ENCODE data around the gene DNAJA4.

The DNAJA4 gene

GRCh38 chr15:78311292-78311691 lies 46.9 kb downstream of the DNAJA4 start:
- Mint-ChIP-seq H3K4me3 (no peak overlapping the region), H3K27me3 (peaks cover 6% of the 10 kb centered on the region), H3K4me1 (no peaks in the 10 kb centered on the region), H3K9me3 (no peaks in the 10 kb centered on the region), H3K27ac (no peak overlapping the region), H3K36me3 (ENCODE audit: low read depth) (no peaks in the 10 kb centered on the region)
- ATAC-seq, result no peak
- no peak for DNase-seq

- DNase-seq, result no peak
- Mint-ChIP-seq H3K9me3 (no peaks in the 10 kb centered on the region), H3K27me3 (peaks cover 4% of the 10 kb centered on the region), H3K4me1 (no peaks in the 10 kb centered on the region), H3K4me3 (no peak overlapping the region), H3K36me3 (ENCODE audit: low read depth) (no peaks in the 10 kb centered on the region), H3K27ac (no peak overlapping the region)
- ATAC-seq, result no peak
Observed at GRCh38 chr15:78312536-78312935, 48.2 kb downstream of the DNAJA4 start.

DNA sequence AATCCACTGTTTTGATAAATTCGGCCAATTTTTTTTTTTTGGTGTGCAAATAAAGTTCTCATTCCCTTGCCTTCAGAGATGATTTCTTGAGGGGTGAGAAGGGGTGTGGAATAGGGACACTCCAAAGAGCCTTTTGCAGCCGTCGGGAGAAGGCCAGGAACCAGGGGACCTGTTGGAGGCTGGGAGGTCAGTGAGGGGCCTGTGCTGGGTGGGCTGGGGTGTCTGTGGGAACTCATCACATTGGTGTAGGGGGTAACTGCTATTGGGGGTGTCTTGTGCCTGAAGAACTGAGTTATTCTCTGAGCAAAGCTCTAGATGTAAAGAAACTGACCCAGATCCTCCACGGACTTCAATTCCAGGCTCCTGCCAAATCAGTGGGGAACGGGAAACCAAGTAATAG lies 48.6 kb downstream of the DNAJA4 start:
- Mint-ChIP-seq H3K9me3 (no peaks in the 10 kb centered on the region), H3K27ac (no peak overlapping the region), H3K4me1 (no peaks in the 10 kb centered on the region), H3K4me3 (no peak overlapping the region), H3K36me3 (ENCODE audit: low read depth) (no peaks in the 10 kb centered on the region), H3K27me3 (peaks cover 2% of the 10 kb centered on the region)
- ATAC-seq (no peak), DNase-seq (no peak)

GRCh38 chr15:78313383-78313782 lies 49.0 kb downstream of the DNAJA4 start:
- Mint-ChIP-seq H3K4me3 (no peak overlapping the region), H3K27ac (no peak overlapping the region), H3K36me3 (ENCODE audit: low read depth) (no peaks in the 10 kb centered on the region), H3K4me1 (no peaks in the 10 kb centered on the region), H3K9me3 (no peaks in the 10 kb centered on the region), H3K27me3 (no peaks in the 10 kb centered on the region)
- DNase-seq, result no peak
- ATAC-seq, result no peak

GRCh38 chr15:78314181-78314581 lies 49.8 kb downstream of the DNAJA4 start:
- no peaks in the 10 kb centered on the region for H3K4me1 Mint-ChIP-seq
- no peak overlapping the region for H3K27ac Mint-ChIP-seq
- no peaks in the 10 kb centered on the region for H3K36me3 Mint-ChIP-seq (ENCODE audit: low read depth)
- ATAC-seq, result no peak
- H3K9me3 Mint-ChIP-seq, result no peaks in the 10 kb centered on the region
- no peaks in the 10 kb centered on the region for H3K27me3 Mint-ChIP-seq
- H3K4me3 Mint-ChIP-seq, result no peak overlapping the region
- DNase-seq, result no peak

DNA sequence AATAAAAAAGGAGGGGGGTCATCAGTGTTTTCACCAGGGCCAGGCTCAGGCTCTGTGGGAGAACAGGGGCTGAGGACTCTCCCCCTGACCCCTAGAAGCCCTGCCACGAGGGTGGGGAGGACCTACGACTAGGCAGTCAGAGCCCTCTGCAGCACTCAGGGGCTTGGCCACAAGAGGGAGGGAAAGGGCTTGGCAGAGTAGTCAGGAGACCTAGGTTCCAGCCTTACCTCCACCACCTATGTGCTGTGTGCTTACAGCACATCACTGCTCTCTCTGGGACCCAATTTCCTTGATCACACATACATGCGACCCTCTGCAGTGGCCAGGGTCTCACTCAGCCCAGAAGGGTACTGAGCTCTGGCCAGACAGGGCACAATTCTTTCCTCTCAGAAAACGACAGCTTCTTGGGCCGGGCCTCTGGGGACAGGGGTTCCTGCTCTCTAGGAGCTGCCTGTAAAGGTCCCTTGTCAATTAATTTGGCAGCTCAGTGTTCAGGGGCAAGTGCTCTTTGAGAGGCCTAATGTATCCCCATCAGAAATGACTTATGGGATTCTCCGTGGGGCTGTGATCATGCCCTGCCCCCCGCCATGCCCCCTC lies 51.4 kb downstream of the DNAJA4 start:
- no peaks in the 10 kb centered on the region for H3K36me3 Mint-ChIP-seq (ENCODE audit: low read depth)
- H3K4me1 Mint-ChIP-seq, result no peaks in the 10 kb centered on the region
- DNase-seq (no peak), ATAC-seq (no peak)
- no peaks in the 10 kb centered on the region for H3K9me3 Mint-ChIP-seq
- no peak overlapping the region for H3K27ac Mint-ChIP-seq
- H3K4me3 Mint-ChIP-seq, result no peak overlapping the region
- H3K27me3 Mint-ChIP-seq, result peaks cover 2% of the 10 kb centered on the region

DNA sequence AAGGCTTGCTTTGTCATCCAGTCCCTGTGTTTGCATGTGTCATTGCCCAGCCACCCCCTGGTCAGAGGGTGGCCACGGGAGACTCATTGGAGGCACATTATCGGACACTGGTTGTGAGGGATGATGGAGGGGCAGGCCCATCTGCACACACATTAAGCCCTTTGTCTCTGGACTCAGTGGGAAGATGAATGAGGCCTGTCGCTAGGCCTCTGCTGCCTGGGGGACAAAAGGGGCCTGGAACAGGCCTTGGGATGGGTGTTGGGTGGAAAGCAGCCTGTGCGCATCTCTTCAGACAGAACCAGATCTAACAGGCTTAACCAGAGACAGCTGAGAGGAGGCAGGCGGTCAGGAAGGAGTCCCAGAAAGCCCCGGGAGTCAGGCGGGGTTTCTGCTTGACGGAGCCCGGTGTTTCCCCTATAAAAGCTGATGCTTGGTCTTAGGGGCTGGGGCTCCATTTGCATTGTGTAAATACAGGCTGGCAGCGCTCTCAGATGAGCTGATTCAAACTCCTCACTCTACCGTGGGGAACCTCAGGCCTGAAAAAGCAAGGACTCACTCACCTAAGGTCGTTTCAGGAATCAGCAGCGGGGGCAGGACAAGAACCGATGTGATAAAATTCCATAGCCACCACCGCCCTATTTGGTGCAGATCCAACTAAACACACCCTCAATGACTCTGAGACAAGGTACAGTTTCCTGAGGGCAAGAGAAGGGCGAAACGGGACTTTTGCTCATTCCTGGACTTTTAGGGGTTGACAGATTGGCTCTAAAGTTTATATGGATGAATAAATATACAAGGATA lies 52.1 kb downstream of the DNAJA4 start:
- no peaks in the 10 kb centered on the region for H3K4me1 Mint-ChIP-seq

DNA sequence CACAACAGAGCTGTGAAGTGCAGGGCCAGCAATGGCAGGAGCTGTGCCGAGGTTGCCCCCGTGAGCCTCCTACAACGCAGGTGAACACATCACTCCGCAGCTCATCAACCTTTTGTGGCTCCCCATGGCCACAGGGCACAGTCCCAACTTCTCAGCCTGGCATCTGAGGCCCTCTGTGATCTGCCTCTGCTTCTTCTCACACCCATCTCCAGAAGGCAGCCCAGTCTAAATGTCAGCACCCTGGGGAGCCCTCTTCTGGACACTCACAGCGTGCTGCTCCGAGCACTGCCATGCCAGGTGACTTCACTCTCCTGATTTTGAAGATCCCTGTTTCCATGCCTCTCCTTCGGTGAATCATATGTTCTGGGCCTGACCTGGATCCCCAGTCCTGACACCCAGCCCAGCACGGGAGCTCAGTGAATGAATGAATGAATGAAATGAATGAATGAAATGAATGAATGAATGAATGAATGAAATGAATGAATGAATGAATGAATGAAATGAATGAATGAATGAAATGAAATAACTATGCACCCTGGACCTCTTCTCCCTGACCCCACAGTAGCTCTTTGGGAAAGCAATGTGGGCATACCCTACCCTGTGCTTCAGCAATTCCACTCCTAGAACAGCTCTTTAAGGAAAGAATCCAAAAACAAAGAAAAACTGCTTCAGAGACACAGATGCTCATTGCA lies 52.9 kb downstream of the DNAJA4 start:
- ATAC-seq (no peak), DNase-seq (no peak)
- H3K27ac Mint-ChIP-seq, result no peak overlapping the region
- H3K4me1 Mint-ChIP-seq, result no peaks in the 10 kb centered on the region
- H3K36me3 Mint-ChIP-seq (ENCODE audit: low read depth), result no peaks in the 10 kb centered on the region
- H3K9me3 Mint-ChIP-seq, result no peaks in the 10 kb centered on the region
- H3K4me3 Mint-ChIP-seq, result no peak overlapping the region
- peaks cover 2% of the 10 kb centered on the region for H3K27me3 Mint-ChIP-seq

More for the DNA sequence above, 52.1 kb downstream of the DNAJA4 start:
- DNase-seq (no peak), ATAC-seq (no peak)
- H3K4me3 Mint-ChIP-seq, result no peak overlapping the region
- H3K36me3 Mint-ChIP-seq (ENCODE audit: low read depth), result no peaks in the 10 kb centered on the region
- H3K27me3 Mint-ChIP-seq, result peaks cover 2% of the 10 kb centered on the region
- H3K9me3 Mint-ChIP-seq, result no peaks in the 10 kb centered on the region
- H3K27ac Mint-ChIP-seq, result no peak overlapping the region

DNA sequence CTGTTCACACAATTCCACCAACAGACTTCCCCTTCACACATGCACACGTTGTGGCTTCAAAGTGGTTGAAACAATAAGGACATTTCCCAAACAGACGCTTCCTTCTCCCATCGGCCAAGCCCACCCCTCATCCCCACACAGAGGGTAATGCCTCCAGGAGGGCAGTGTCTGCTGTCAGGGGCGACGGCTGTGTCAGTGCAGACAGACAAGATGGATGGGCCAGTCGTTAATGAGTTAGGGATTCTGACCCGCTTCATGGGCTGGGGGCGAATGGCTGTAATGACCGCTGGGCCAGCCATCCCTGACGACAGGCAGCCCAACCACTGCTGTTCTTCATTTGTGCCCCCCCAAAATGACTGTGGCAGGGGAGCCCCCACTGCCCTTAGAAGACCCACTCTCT lies 55.2 kb downstream of the DNAJA4 start:
- no peaks in the 10 kb centered on the region for H3K9me3 Mint-ChIP-seq
- no peak overlapping the region for H3K4me3 Mint-ChIP-seq
- H3K36me3 Mint-ChIP-seq (ENCODE audit: low read depth), result no peaks in the 10 kb centered on the region
- DNase-seq (no peak), ATAC-seq (no peak)
- H3K27me3 Mint-ChIP-seq, result peaks cover 2% of the 10 kb centered on the region
- H3K27ac Mint-ChIP-seq, result no peak overlapping the region
- H3K4me1 Mint-ChIP-seq, result no peaks in the 10 kb centered on the region

GRCh38 chr15:78320183-78320582 lies 55.8 kb downstream of the DNAJA4 start:
- Mint-ChIP-seq H3K27me3 (peaks cover 2% of the 10 kb centered on the region), H3K27ac (no peak overlapping the region), H3K36me3 (ENCODE audit: low read depth) (no peaks in the 10 kb centered on the region), H3K9me3 (no peaks in the 10 kb centered on the region), H3K4me3 (no peak overlapping the region), H3K4me1 (no peaks in the 10 kb centered on the region)
- ATAC-seq (no peak), DNase-seq (no peak)

- no peak for DNase-seq
- Mint-ChIP-seq H3K9me3 (no peaks in the 10 kb centered on the region), H3K27me3 (peaks cover 2% of the 10 kb centered on the region), H3K36me3 (ENCODE audit: low read depth) (no peaks in the 10 kb centered on the region), H3K4me1 (no peaks in the 10 kb centered on the region), H3K4me3 (no peak overlapping the region), H3K27ac (no peak overlapping the region)
- ATAC-seq, result no peak
Observed at GRCh38 chr15:78321041-78321570, 56.7 kb downstream of the DNAJA4 start.

- H3K4me3 Mint-ChIP-seq, result no peak overlapping the region
- no peaks in the 10 kb centered on the region for H3K9me3 Mint-ChIP-seq
- no peak overlapping the region for H3K27ac Mint-ChIP-seq
- no peaks in the 10 kb centered on the region for H3K4me1 Mint-ChIP-seq
- no peaks in the 10 kb centered on the region for H3K36me3 Mint-ChIP-seq (ENCODE audit: low read depth)
- no peak for DNase-seq
- H3K27me3 Mint-ChIP-seq, result peaks cover 2% of the 10 kb centered on the region
- ATAC-seq, result no peak
Observed at GRCh38 chr15:78321786-78322185, 57.4 kb downstream of the DNAJA4 start.

DNA sequence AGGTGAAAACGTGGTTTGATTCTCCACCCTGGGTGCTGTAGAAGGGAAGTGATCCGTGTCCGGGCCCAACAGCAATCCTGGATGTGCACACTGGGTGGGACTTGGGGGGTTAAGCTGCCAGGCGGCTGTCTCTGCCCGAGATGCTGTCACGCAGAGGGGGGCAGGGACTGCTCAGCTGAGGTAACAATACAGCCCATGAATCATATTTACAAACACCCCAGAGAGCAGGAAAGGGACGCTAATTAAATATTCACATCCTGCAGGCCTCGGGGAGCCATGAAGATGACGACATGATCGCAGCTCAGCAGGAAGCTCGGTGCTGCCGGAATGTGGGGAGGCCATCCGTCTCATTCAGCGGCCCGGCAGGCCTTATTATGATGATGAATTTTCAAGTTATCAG lies 57.9 kb downstream of the DNAJA4 start:
- H3K27me3 Mint-ChIP-seq, result peaks cover 2% of the 10 kb centered on the region
- no peaks in the 10 kb centered on the region for H3K4me1 Mint-ChIP-seq
- no peaks in the 10 kb centered on the region for H3K36me3 Mint-ChIP-seq (ENCODE audit: low read depth)
- no peaks in the 10 kb centered on the region for H3K9me3 Mint-ChIP-seq
- no peak overlapping the region for H3K27ac Mint-ChIP-seq
- no peak for DNase-seq
- ATAC-seq, result no peak
- no peak overlapping the region for H3K4me3 Mint-ChIP-seq

GRCh38 chr15:78322724-78323521 lies 58.6 kb downstream of the DNAJA4 start:
- H3K27ac Mint-ChIP-seq, result no peak overlapping the region
- no peaks in the 10 kb centered on the region for H3K4me1 Mint-ChIP-seq
- no peaks in the 10 kb centered on the region for H3K9me3 Mint-ChIP-seq
- H3K4me3 Mint-ChIP-seq, result no peak overlapping the region
- no peaks in the 10 kb centered on the region for H3K36me3 Mint-ChIP-seq (ENCODE audit: low read depth)
- no peak for DNase-seq
- no peak for ATAC-seq
- peaks cover 2% of the 10 kb centered on the region for H3K27me3 Mint-ChIP-seq
